Head of caudate nucleus (tissue), 42 donors: ENCODE data around the gene SRGAP1.
"Not testable (repeated sequence)": the region's sequence is repeated elsewhere in the genome, so short reads cannot be mapped to it uniquely, and the experiment has no call there.

Experiments used
- DNase-seq, 42 donors: peaks; one replicate each; pipeline versions ENCODE4 v3.0.0 to v3.0.0-alpha.2; 2020 to 2021; ENCODE audit warnings: mixed read lengths in 7 of 42
- intact Hi-C: fragments of 100-400 bp; cut with DNase I; formaldehyde crosslinking; loops from one replicate; pipeline ENCODE4 v1.15.0; 2022

The SRGAP1 gene

DNA sequence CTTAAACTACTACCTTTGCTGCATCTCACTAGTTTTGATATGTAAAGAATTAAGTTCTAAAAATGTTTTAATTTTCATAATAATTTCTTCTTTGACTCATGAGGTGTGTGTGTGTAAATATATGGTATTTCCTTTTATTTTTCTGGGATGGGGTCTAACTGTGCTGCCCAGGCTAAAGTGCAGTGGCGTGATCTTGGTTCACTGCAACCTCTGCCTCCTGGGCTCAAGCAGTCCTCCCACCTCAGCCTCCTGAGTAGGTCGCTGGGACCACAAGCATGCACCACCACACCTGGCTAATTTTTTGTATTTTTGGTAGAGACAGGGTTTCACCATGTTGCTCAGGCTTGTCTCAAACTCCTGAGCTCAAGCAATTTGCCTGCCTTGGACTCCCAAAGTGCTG lies 15.4 kb downstream of the SRGAP1 start:
- intact Hi-C loops, DNase-seq: not testable (repeated sequence)

DNA sequence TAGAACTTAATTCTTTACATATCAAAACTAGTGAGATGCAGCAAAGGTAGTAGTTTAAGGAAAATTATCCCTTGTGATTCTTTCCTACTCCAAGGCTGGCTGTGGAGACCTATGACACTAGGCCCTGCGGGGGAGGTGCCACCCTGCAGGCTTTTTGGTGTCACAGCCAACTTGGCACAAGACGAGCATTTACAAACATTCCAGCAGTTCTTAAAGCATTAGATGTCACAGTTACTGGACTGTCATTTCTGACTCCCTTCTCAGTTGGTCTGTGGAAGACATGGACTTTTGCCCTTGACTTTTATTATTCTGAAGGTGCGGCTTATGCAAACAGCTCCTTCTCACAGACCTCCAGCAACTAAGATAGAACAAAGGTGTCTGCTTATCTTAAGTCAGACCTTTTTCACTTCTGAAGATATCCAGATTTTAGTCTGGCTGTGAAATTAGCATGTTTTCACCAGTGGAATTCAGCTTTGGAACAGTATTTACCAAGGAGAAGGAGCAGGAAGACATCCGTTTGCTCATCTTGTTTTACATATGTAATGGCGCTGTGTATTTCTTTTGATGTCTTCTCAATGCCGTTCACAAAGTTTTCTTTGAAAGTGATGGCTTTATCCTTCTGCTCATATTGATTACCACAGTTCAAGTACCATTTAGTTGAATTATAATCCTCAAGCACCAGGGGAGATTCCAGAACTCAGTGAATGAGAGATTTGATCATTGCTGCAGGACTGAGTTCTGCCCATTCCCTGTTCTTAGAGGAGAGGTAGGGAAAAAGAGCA lies 17.9 kb downstream of the SRGAP1 start:
- intact Hi-C loops: no loop called here
- no peak for DNase-seq

DNA sequence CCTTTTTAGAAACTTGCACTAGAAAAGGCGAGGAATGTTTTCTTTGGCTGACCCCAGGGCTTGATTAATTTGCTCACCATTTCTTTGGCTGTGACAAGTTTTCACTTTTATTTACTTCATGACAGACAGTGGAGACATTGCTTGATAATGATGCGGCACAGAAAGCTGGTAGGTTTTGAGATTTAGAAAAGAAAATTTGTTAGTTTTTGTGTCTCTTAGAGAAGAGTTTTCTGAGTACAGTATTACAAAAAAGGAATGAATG lies 18.4 kb downstream of the SRGAP1 start:
- intact Hi-C loops: no loop called here
- DNase-seq: no peak

DNA sequence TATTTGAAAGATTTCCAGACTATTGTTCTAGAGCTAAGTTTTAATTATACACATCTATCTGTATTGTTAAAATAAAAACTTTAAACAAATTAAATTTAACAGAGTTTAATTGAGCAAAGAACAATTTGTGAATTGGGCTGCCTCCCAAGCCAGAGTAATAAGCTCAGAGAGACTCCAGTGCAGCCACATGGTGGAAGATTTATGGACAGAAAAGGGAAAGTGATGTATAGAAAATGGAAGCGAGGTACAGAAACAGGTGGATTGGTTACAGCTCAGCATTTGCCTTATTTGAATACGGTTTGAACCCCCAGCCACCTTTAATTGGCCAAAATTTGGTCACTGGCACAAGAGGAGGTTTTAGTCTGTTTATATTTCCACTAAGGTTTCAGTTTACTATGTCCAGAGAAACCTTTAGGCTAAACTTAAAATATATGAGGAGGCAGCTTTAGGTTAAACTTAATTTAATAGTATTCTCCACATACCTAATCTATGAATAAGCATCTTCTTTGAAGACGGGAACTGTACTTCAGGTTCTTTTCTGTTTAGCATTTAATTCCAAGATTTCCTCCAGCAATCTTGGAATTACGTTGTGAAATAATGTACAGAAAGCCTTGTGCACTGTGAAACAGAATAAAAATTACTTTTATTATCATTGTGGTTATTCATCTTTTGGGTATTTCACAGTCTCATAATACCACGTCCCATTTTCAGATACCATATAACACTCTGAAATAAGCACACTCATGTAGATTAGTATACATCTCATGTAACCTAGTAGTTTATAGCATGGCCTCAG lies 19.4 kb downstream of the SRGAP1 start:
- no peak for DNase-seq
- intact Hi-C loops: no loop called here

DNA sequence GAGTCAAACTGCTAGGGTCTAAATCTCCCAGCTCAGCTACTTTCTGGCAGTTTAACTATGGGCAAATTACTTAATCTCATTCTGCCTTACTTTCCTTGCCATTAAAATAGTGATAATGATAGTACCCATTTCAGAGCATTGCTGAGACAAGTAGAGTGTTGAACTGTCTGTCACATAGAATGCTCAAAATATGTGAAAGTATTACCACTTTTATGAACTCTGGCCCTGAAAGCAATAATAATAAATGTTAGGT lies 19.9 kb downstream of the SRGAP1 start:
- no peak for DNase-seq
- intact Hi-C loops: no loop called here

DNA sequence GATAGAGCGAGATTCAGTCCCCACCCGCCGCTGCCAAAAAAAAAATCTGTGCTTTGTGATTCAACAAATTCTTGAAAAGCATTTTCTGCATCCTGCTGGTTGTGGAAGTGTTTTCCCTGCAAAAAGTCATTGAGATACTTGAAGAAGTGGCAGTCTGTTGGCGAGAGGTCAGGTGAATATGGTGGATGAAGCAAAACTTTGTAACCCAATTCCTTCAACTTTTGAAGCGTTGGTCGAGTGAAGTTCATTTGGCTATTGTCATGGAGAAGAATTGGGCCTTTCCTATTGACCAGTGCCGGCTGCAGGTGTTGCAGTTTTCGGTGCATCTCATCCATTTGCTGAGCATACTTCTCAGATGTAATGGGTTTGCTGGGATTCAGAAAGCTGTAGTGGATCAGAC lies 20.9 kb downstream of the SRGAP1 start:
- intact Hi-C loops: no loop called here
- no peak for DNase-seq

DNA sequence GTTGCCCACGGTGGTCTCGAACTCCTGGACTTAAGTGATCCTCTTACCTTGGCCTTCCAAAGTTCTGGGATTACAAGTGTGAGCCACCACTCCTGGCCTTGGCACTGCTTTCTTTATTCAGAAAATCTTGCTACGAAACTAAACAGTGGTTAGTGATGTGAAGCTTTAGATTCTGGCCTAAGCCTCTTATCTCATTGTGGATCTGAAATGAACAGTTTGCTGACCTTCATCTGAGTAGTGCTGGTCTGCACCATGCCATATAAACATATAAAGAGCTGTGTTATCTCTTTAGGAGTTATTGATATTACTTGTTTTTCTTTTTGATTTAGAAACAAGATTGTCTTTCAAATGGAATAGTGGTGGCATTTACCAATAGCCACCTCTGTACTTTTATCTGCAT lies 22.6 kb downstream of the SRGAP1 start:
- DNase-seq: no peak

DNA sequence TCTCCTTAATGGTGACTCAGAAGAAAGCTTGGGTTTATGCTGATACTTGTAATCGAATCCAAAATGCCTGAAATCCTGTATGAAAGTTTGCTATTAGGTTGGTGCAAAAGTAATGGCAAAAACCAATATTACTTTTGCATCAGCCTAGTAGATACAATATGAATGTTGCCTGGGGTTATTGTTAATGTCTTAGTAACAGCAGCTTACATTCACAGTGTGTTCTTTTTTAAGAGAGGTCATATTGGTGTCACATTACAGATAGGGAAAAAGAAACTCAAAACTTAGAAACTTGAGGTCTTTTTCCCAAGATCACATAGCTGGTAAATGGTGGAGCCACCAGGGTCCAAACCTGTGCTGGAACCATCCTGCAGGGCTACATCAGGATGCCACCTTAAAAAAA lies 25.2 kb downstream of the SRGAP1 start:
- intact Hi-C loops: no loop called here
- DNase-seq: no peak

More for the DNA sequence above, 22.6 kb downstream of the SRGAP1 start:
- intact Hi-C loops: no loop called here

DNA sequence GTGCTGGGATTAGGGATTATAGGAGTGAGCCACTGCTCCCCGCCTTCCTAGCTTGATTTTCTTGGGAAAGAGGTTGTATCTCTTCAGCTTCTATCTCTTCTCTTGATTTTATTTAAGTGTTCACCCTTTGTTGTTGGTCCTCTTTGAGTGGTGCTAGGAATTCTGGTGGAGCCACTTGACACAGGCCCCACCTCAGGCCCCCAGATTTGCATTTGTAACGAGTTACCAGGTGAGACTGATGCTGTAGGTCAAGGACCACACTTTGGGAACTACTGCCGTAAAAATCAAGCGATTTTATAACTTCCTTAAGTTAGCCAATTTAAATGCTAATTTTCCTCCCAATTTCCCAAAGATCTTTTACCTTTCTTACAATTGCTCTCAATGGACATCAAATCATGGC lies 26.3 kb downstream of the SRGAP1 start:
- intact Hi-C loops: no loop called here
- DNase-seq: no peak

DNA sequence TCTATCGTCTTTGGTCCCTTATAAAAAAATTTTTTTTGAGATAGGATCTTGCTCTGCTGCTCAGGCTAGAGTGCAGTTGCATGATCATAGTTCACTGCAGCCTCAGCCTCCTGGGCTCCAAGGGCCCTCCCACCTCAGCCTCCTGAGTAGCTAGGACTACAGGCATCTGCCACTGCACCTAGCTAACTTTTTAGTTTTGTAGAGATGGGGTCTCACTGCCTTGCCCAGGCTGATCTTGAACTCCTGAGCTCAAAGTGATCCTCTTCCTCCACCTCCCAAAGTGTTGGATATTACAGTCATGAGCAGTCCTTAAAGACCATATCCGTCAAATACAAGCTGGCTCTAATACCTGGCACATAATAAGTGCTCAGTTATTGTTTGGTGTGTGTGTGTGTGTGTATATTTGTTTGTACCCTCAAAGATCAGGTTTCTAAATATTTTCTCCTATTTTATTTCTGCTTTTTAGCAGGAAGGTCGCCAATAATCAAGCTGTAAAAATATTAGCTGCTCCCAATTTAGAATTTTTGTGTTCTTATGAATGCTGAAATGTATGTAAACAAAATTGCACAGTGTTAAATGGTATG lies 30.5 kb downstream of the SRGAP1 start:
- intact Hi-C loops: no loop called here
- DNase-seq: no peak

DNA sequence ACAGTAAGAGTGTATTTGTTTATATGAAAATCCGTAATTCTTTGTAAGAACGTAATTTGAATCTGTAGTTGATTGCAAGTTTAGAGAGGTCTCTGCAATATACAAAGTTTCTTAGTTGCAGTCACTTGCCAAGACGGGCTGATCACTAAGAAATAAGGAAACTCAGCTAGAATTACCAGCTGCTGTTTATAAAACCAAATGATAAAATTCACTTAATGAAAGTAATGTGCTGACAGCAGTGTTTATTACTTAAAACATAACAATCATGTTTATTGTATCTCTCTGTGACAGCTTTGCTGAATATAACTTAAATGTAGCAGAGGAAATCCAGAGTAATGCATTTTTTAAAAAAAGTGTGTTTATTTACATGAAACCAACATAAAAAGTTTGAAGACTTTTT lies 31.2 kb downstream of the SRGAP1 start:
- intact Hi-C loops: no loop called here
- DNase-seq: no peak

DNA sequence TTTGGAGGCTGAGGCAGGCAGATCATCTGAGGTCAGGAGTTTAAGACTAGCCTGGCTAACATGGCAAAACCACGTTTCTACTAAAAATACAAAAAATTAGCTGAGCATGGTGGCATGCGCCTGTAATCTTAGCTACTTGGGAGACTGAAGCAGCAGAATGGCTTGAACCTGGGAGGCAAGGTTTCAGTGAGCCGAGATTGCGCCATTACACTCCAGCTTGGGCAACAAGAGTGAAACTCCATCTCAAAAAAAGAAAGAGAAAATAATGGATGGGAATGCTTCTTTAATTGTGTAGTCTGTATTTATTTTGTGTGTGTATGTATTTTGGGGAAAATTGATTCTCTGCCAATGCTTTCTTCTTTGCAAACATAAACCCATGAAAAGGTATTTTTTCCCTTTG lies 32.5 kb downstream of the SRGAP1 start:
- no peak for DNase-seq
- intact Hi-C loops: no loop called here

DNA sequence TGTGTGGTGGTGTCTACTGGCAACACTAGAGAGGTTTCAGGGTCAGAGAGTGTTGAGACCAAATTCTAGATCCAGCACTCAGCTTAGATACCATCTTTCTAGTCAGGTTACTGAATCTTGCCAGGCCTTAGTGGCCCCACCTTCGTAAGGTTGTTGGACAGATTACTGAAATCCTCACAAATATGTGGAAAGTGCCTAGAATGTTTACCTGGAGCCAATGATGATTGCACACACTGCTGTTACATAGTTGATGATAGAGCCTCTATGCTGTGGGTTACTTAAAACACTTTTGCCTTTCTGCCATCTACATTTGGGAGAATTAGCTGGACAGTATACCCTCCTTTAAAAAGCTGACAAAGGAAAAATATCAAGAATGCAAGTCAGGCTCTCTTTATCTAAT lies 33.2 kb downstream of the SRGAP1 start:
- DNase-seq: no peak
- intact Hi-C loops: no loop called here

DNA sequence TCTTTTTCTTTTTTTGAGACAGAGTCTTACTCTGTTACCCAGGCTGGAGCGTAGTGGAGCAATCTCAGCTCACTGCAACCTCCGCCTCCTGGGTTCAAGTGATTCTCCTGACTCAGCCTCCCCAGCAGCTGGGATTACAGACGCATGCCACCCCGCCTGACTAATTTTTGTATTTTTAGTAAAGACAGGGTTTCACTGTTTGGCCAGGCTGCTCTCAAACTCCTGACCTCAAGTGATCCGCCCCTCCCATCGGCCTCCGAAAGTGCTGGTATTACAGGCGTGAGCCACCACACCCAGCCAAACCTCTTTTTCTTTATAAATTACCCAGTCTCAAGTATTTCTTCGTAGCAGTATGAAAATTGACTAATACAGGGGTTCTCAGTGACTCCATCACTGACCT lies 35.7 kb downstream of the SRGAP1 start:
- intact Hi-C loops: not testable (repeated sequence)

DNA sequence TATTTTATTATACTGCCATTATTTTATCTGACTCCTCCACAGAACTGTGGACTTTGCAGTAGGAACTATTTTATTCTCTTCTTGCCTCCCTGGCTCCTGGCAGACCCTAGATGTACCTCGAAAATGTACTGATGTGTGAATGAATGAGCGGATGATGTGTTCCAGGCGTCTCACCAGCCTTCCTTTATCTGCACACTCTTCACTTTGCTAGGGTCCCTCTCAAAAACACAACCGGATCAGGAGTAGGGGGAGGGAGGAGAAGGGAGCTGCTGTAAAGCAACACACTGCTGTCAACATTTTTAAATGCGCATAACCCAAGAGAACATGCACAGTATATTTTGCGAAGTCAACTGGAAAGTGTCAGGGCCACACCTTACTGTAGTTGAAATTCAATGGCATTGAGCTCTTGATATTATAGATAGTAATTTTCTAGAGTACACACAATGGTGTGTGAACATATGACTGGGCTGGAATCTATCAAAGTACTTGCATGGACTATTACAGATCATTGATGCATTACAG lies 36.3 kb downstream of the SRGAP1 start:
- DNase-seq: no peak
- intact Hi-C loops: no loop called here

More for the DNA sequence above, 35.7 kb downstream of the SRGAP1 start:
- DNase-seq: not testable (repeated sequence)

DNA sequence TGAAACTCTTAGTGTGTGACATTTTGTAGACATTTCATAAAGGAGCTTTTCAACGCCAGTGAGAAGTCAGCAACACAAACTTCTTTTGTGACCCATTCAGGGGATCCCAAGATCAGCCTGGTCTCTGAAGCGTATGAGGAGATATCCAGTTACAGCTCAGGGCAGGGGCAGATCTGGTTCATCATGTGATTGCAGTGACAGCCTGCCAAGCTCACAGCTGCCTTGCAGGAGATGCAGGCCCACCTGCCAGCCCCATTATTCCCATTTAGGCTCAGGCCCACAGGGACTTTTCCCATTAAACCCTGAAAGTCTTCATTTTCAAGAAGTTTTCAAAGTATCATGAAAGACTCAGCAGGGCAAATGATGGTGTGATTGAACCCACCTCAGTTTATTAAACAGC lies 38.3 kb downstream of the SRGAP1 start:
- DNase-seq: peak in 5 of 42 donors; percentile 27 to 57 (median 29)
- intact Hi-C loops: no loop called here

DNA sequence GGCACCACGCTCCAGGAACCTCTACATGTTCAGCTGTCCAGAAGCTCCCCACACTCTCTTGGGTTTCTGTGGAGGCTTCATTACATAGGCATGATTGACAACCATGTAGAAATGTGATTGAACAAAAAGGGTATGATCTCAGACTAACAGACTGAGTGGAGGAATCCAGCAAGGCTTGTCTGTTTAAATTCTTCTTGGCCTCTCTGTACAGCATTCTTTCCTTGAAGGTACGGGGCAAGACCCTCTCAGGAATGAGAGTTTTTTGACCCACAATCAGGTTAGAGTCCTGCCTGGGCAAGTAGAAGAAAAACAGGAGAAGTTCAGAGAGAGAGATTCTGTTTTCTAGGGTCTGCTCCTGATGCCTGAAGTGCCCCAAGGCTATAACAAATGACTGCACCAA lies 40.9 kb downstream of the SRGAP1 start:
- no peak for DNase-seq
- intact Hi-C loops: no loop called here

DNA sequence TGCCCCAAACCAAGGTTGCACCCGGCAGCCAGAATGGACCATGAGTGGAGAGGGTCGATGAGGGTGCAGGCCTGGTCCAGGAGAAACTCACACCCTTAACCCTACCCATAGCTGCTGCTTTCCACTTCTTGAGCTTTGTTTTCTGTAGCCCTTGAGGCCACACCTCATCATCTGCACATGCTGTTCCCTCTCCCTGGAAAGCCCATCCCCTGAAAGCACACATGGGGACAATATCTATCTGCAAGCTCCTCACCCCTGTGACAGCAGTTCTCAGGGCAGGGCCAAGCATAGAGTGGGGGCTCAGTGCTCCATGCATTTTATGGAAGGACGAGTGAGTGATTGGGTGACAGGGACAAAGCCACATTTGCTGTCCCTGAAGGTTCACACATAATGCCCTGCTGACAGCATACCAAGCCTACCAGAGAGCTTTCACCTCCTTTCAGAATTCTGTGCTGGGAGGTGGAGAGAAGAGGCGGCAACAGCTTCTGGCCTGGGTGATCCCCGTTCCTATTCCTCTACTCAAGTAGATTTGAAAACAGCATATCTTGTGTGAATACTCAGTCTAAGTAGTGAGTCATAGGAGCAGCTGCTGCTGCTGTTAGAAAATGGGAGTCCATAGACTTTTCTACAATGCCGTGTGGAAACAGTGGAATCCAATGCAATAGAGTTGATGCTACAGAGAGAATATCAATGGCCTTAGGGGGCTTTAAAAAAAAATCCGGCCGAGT lies 44.6 kb downstream of the SRGAP1 start:
- intact Hi-C loops: no loop called here
- peak in 30 of 42 donors; percentile 21 to 81 (median 44) for DNase-seq

DNA sequence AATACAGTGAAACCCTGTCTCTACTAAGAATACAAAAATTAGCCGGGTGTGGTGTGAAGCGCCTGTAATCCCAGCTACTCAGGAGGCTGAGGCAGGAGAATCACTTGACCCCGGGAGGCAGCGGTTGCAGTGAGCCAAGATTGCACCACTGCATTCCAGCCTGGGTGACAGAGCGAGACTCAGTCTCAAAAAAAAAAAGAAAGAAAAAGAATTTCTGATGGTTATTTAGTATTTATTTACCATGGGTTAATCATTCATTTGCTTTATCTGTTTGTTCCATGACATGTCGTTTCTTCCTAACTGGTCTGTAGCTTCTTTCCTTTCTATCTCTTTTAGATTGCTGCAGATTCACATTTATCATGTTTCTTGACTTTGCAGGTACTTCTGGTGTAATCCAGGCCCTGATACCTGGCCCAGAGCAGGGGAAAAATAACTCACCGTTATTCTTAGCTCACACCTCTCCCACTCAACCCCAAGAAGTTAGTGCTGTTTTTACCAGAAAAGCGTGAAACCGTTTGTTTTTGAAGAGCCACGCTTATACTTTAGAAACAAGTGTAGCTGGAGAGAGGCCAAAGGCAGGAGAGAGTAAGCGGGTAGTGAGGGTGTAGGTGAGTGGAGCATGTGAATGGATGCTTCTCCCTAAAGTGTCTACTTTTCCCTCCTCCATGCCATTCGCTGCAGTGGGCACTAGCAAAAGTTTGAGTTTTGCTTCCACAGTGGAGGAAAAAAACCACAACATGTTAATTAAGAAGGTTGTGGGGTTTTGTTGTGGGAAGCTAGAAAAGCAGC lies 45.4 kb downstream of the SRGAP1 start:
- intact Hi-C loops: no loop called here
- peak in 3 of 42 donors; percentile 7 to 44 (median 40) for DNase-seq
